IMR-90 (cell line): ENCODE results near the gene TXNDC15. TPM values are rescaled to one million over a fixed set of nuclear protein-coding genes. Genes with fewer than 3 reads are reported as not detected.
"Not testable (repeated sequence)": the region's sequence is repeated elsewhere in the genome, so short reads cannot be mapped to it uniquely, and the experiment has no call there.

Source experiments
- ATAC-seq: fragments of 200-7000 bp; cut with Tn5 transposase; 2 replicates; pipeline ENCODE4 v1.9.1; 2020; ENCODE audit warnings: low read depth, mild to moderate bottlenecking, moderate library complexity
- BruUV-seq: library from RNA; stranded (reverse); fragments of 400-500 nt; replicated peaks from 2 replicates; lab custom pipeline; 2021; lab: Mats Ljungman, UMichigan
- CTCF ChIA-PET: fragments of 300-600 bp; formaldehyde crosslinking; extraction: SDS; loops from one replicate; lab custom pipeline; 2021; ENCODE audit warnings: antibody characterized with exemption; lab: Yijun Ruan, JAX
- POLR2A ChIA-PET: fragments of 300-600 bp; sonication (Branson Sonifier 250); formaldehyde crosslinking; loops from one replicate; lab custom pipeline; 2022; ENCODE audit warnings: antibody characterized with exemption; ENCODE audit not compliant: unreplicated experiment; lab: Charles Lee
- DNase-seq: peaks from one replicate; pipeline ENCODE4 v3.0.0; 2013
- H2AFZ ChIP-seq: replicated peaks from 2 replicates; pipeline ENCODE3; 2013; ENCODE audit warnings: low read length, mild to moderate bottlenecking; ENCODE audit not compliant: poor library complexity
- H2AK5ac ChIP-seq: 2 replicates; pipeline ENCODE4 v1.6.1; 2013; ENCODE audit warnings: low read depth, low read length, inconsistent platforms
- H2AK9ac ChIP-seq: replicated peaks from 2 replicates; pipeline ENCODE3; 2013; ENCODE audit warnings: mild to moderate bottlenecking, low read depth, low read length, moderate library complexity; ENCODE audit not compliant: poor library complexity
- H2BK120ac ChIP-seq: 2 replicates; pipeline ENCODE4 v1.6.1; 2013; ENCODE audit warnings: low read depth, low read length, inconsistent platforms
- H2BK15ac ChIP-seq: 3 replicates; pipeline ENCODE4 v1.6.1; 2013; ENCODE audit warnings: low read depth, low read length, inconsistent platforms
- H2BK20ac ChIP-seq: 2 replicates; pipeline ENCODE4 v1.6.1; 2013; ENCODE audit warnings: low read depth, mild to moderate bottlenecking, inconsistent platforms, low read length, moderate library complexity
- H2BK5ac ChIP-seq: 2 replicates; pipeline ENCODE4 v1.6.1; 2013; ENCODE audit warnings: mild to moderate bottlenecking, low read depth, low read length, inconsistent platforms; ENCODE audit not compliant: poor library complexity, severe bottlenecking
- H3K14ac ChIP-seq: replicated peaks from 2 replicates; pipeline ENCODE4 v1.6.1; 2013; ENCODE audit warnings: low read depth, low read length, inconsistent platforms
- H3K18ac ChIP-seq: 2 replicates; pipeline ENCODE4 v1.6.1; 2013; ENCODE audit warnings: low read depth, low read length, control low read depth
- H3K23ac ChIP-seq: 2 replicates; pipeline ENCODE4 v1.6.1; 2013; ENCODE audit warnings: low read depth, low read length, inconsistent platforms
- H3K27ac ChIP-seq: 2 replicates; pipeline ENCODE4 v1.5.1; 2013; ENCODE audit warnings: mild to moderate bottlenecking, control low read depth, low read length; ENCODE audit not compliant: insufficient read depth
- H3K27me3 ChIP-seq: 2 replicates; pipeline ENCODE4 v1.6.1; 2013; ENCODE audit warnings: low read length; ENCODE audit not compliant: control insufficient read depth, insufficient read depth
- H3K36me3 ChIP-seq: 2 replicates; pipeline ENCODE4 v1.6.1; 2013; ENCODE audit warnings: low read length, mixed read lengths; ENCODE audit not compliant: control insufficient read depth, insufficient read depth
- H3K4ac ChIP-seq: 2 replicates; pipeline ENCODE4 v1.6.1; 2013; ENCODE audit warnings: low read depth, low read length, inconsistent platforms
- H3K4me1 ChIP-seq: 2 replicates; pipeline ENCODE4 v1.6.1; 2013; ENCODE audit warnings: low read length, mixed read lengths; ENCODE audit not compliant: control insufficient read depth, insufficient read depth
- H3K4me2 ChIP-seq: 2 replicates; pipeline ENCODE4 v1.6.1; 2013; ENCODE audit warnings: low read depth, mild to moderate bottlenecking, control low read depth, low read length, moderate library complexity
- H3K4me3 ChIP-seq: 2 replicates; pipeline ENCODE4 v1.5.1; 2013; ENCODE audit warnings: low read depth, mild to moderate bottlenecking, control low read depth, low read length, moderate library complexity; ENCODE audit not compliant: insufficient read depth
- H3K56ac ChIP-seq: 2 replicates; pipeline ENCODE4 v1.6.1; 2013; ENCODE audit warnings: low read length, inconsistent platforms; ENCODE audit not compliant: insufficient read depth; ENCODE audit errors: extremely low read depth
- H3K79me1 ChIP-seq, 2 experiments: 2 replicates each; pipeline ENCODE4 v1.6.1; 2013; ENCODE audit warnings: low read length in 2 of 2, inconsistent platforms in 1 of 2, low read depth in 1 of 2
- H3K9ac ChIP-seq: 2 replicates; pipeline ENCODE4 v1.6.1; 2013; ENCODE audit warnings: low read depth, low read length, control low read depth
- H3K9me1 ChIP-seq: 2 replicates; pipeline ENCODE4 v1.6.1; 2013; ENCODE audit warnings: low read length, inconsistent platforms; ENCODE audit not compliant: insufficient read depth
- H3K9me3 ChIP-seq: 2 replicates; pipeline ENCODE4 v1.6.1; 2013; ENCODE audit warnings: low read length; ENCODE audit not compliant: control insufficient read depth, insufficient read depth
- H4K20me1 ChIP-seq: 2 replicates; pipeline ENCODE4 v1.6.1; 2013; ENCODE audit warnings: low read length, inconsistent platforms; ENCODE audit not compliant: insufficient read depth
- H4K5ac ChIP-seq: 2 replicates; pipeline ENCODE4 v1.6.1; 2013; ENCODE audit warnings: mild to moderate bottlenecking, low read depth, low read length, control low read depth
- H4K8ac ChIP-seq, 2 experiments: 2 replicates each; pipeline ENCODE4 v1.6.1; 2013; ENCODE audit warnings: low read depth in 2 of 2, low read length in 2 of 2, control low read depth in 1 of 2, inconsistent platforms in 1 of 2
- H4K91ac ChIP-seq: 2 replicates; pipeline ENCODE4 v1.6.1; 2013; ENCODE audit warnings: low read depth, low read length, inconsistent platforms; ENCODE audit not compliant: insufficient read depth
- WGBS, 2 experiments: methylation state at CpG; one replicate each; pipeline versions ENCODE4 v1.1.5 to v1.1.7; 2013; ENCODE audit warnings: missing lambda C conversion rate in 2 of 2; ENCODE audit not compliant: insufficient read length in 1 of 2; ENCODE audit errors: extremely low coverage in 2 of 2; 5-methylcytosine and 5-hydroxymethylcytosine counted together
- dilution Hi-C: fragments of 300-500 bp; cut with HindIII; formaldehyde crosslinking; loops from one replicate; pipeline ENCODE4 v1.14.3; 2018; ENCODE audit warnings: low sequenced_read_pairs; ENCODE audit not compliant: unreplicated experiment
- in situ Hi-C: fragments of 300-500 bp; cut with MboI; formaldehyde crosslinking; loops from 3 replicates; pipeline ENCODE4 v1.14.3; 2019; ENCODE audit warnings: low sequenced_read_pairs, inconsistent platforms, mixed read lengths
- intact Hi-C: fragments of 100-400 bp; cut with micrococcal nuclease; formaldehyde crosslinking; loops from 2 replicates; pipeline ENCODE4 v1.10.0; 2022
- polyA plus RNA-seq, 3 experiments: library from polyadenylated mRNA; depleted of rRNA; stranded (reverse); fragments of >200 nt; gene quantifications; 2 replicates each; pipeline ENCODE4 v1.2.3, GENCODE V29; 2012; ENCODE audit warnings: low replicate concordance in 1 of 3
- total RNA-seq: library from RNA; depleted of rRNA; stranded (reverse); fragments of >200 nt; gene quantifications from 2 replicates; pipeline ENCODE4 v1.2.3, GENCODE V29; 2012

The TXNDC15 gene
- total and polyA plus RNA-seq, 2 of the 4 experiments (the other 2 are of a cell fraction), result 87.0 to 125 TPM

GRCh38 chr5:134838361-134838760 lies 35.8 kb upstream of the TXNDC15 start:
- H3K27me3 ChIP-seq, H4K8ac ChIP-seq, H2AK9ac ChIP-seq, H2BK5ac ChIP-seq, H3K14ac ChIP-seq, ATAC-seq, DNase-seq, H3K23ac ChIP-seq, H2AFZ ChIP-seq, POLR2A ChIA-PET, H4K91ac ChIP-seq, H3K4me2 ChIP-seq, H3K4me3 ChIP-seq, H2BK15ac ChIP-seq, H4K5ac ChIP-seq, H4K20me1 ChIP-seq, CTCF ChIA-PET, H3K56ac ChIP-seq, H3K4ac ChIP-seq, H2BK120ac ChIP-seq, H3K9me3 ChIP-seq, BruUV-seq, in situ Hi-C loops, H3K18ac ChIP-seq, dilution Hi-C loops, H3K9ac ChIP-seq, H2AK5ac ChIP-seq, H2BK20ac ChIP-seq, intact Hi-C loops, H3K27ac ChIP-seq: not testable (repeated sequence)
- peaks cover 9 to 34% of the 10 kb centered on the region in 2 experiments for H3K79me1 ChIP-seq
- 100% methylated on average over 2 of the region's 9 CpGs; no CpG with 5 or more reads in 1 of the 2 experiments for WGBS, 2 experiments
- peaks cover 18% of the 10 kb centered on the region; the same call in 1 of the 2 replicates for H3K9me1 ChIP-seq
- H3K36me3 ChIP-seq, result peaks cover 14% of the 10 kb centered on the region
- peaks cover 11% of the 10 kb centered on the region for H3K4me1 ChIP-seq
